Fibroblast of lung (primary cell): ENCODE results near the gene PAPLN. TPM values are rescaled to one million over a fixed set of nuclear protein-coding genes. Genes with fewer than 3 reads are reported as not detected.

Experiments
- DNase-seq, 2 donors: peaks; one replicate each; pipeline versions ENCODE4 v3.0.0 to v3.0.0-alpha.2; 2010; ENCODE audit warnings: low read depth in 2 of 2
- H2AFZ ChIP-seq: 2 replicates; pipeline ENCODE4 v1.5.1; 2012; ENCODE audit warnings: low read length, control low read depth, inconsistent platforms
- H3K27ac ChIP-seq: 2 replicates; pipeline ENCODE4 v1.5.1; 2011; ENCODE audit warnings: low read length, control low read depth; ENCODE audit not compliant: insufficient read depth
- H3K27me3 ChIP-seq: 2 replicates; pipeline ENCODE4 v1.5.1; 2011; ENCODE audit warnings: mild to moderate bottlenecking, low read length; ENCODE audit not compliant: control insufficient read depth, insufficient read depth
- H3K36me3 ChIP-seq: 2 replicates; pipeline ENCODE4 v1.5.1; 2011; ENCODE audit warnings: low read length; ENCODE audit not compliant: control insufficient read depth, insufficient read depth
- H3K4me1 ChIP-seq: 2 replicates; pipeline ENCODE4 v1.5.1; 2011; ENCODE audit warnings: low read length; ENCODE audit not compliant: control insufficient read depth, insufficient read depth; ENCODE audit errors: extremely low read depth
- H3K4me2 ChIP-seq: 2 replicates; pipeline ENCODE4 v1.5.1; 2011; ENCODE audit warnings: low read length, control low read depth; ENCODE audit not compliant: insufficient read depth; ENCODE audit errors: extremely low read depth
- H3K4me3 ChIP-seq, 4 experiments: fragments of 200-600 bp in 1 of 4; sonication (generic) in 1 of 4; replicated peaks in 1 of 4; 2 replicates each; pipeline ENCODE4 v1.5.1; 2011 to 2016; ENCODE audit warnings: low read length in 4 of 4, low read depth in 3 of 4, mild to moderate bottlenecking in 3 of 4, control low read depth in 2 of 4, inconsistent platforms in 1 of 4, mixed read lengths in 1 of 4; ENCODE audit not compliant: insufficient read depth in 1 of 4; ENCODE audit errors: control extremely low read depth in 1 of 4
- H3K79me2 ChIP-seq: 2 replicates; pipeline ENCODE4 v1.5.1; 2012; ENCODE audit warnings: mild to moderate bottlenecking, low read length, inconsistent platforms; ENCODE audit not compliant: control insufficient read depth, insufficient read depth
- H3K9ac ChIP-seq: 2 replicates; pipeline ENCODE4 v1.5.1; 2011; ENCODE audit warnings: mild to moderate bottlenecking, low read length, control low read depth; ENCODE audit not compliant: insufficient read depth
- H3K9me3 ChIP-seq: 2 replicates; pipeline ENCODE4 v1.5.1; 2012; ENCODE audit warnings: low read depth, low read length; ENCODE audit not compliant: control insufficient read depth, insufficient read depth
- H4K20me1 ChIP-seq: 2 replicates; pipeline ENCODE4 v1.5.1; 2011; ENCODE audit warnings: low read length; ENCODE audit not compliant: control insufficient read depth, insufficient read depth; ENCODE audit errors: extremely low read depth
- CTCF ChIP-seq, 2 donors: IDR thresholded peaks in 1 of 2; conservative IDR thresholded peaks in 1 of 2; 1 replicate in 1 of 2; 2 replicates in 1 of 2; pipeline ENCODE4 v1.5.1; 2011 to 2012; ENCODE audit warnings: low read length in 2 of 2, control low read depth in 1 of 2, inconsistent platforms in 1 of 2, low read depth in 1 of 2, mild to moderate bottlenecking in 1 of 2
- EZH2 ChIP-seq: IDR thresholded peaks from 2 replicates; pipeline ENCODE4 v1.5.1; 2012; ENCODE audit warnings: low read length, control low read depth, mild to moderate bottlenecking; ENCODE audit errors: missing control alignments
- polyA plus RNA-seq, 2 donors: library from polyadenylated mRNA; depleted of rRNA in 1 of 2; stranded (reverse) in 1 of 2; unstranded in 1 of 2; fragments of >200 nt; gene quantifications; 2 replicates each; pipeline ENCODE4 v1.2.1, GENCODE V29; 2011 to 2012; ENCODE audit warnings: missing spikeins in 1 of 2
- total RNA-seq: library from RNA; depleted of rRNA; stranded (reverse); fragments of >200 nt; gene quantifications from 2 replicates; pipeline ENCODE4 v1.2.1, GENCODE V29; 2014

The PAPLN gene
- total and polyA plus RNA-seq, 2 donors (not counting 1 experiment from before 2014, with no cell fraction given): 1.3 to 6.9 TPM

GRCh38 chr14:73323896-73324399, 86.6 kb downstream of the PAPLN start:
- no peak for TF ChIP-seq EZH2
- TF ChIP-seq CTCF (conservative IDR thresholded peaks at IDR 0.05 in 1 of 2, IDR thresholded peaks at IDR 0.05 in 1 of 2; ENCODE audit: low read depth in 1 of 2, low read length in 2 of 2): no peak
- H3K4me1 ChIP-seq: no peaks in the 10 kb centered on the region
- no peak overlapping the region for H3K4me2 ChIP-seq
- H4K20me1 ChIP-seq: no peaks in the 10 kb centered on the region
- H3K27ac ChIP-seq: no peak overlapping the region
- H3K9me3 ChIP-seq: no peaks in the 10 kb centered on the region
- no peak overlapping the region for H3K4me3 ChIP-seq
- H3K79me2 ChIP-seq: no peaks in the 10 kb centered on the region
- no peaks in the 10 kb centered on the region for H3K27me3 ChIP-seq
- no peak overlapping the region for H3K9ac ChIP-seq
- no peak for DNase-seq
- H2AFZ ChIP-seq: no peak overlapping the region
- H3K36me3 ChIP-seq: no peaks in the 10 kb centered on the region

Other genes starting within 250 kb of the PAPLN start
- gene ZFYVE1, start 210.4 kb upstream of the PAPLN start, total RNA-seq: 14.4 and 22.1 TPM in 2 replicates
- 14.9 and 18.8 TPM in 2 replicates for gene ZFYVE1, start 210.4 kb upstream of the PAPLN start, polyA plus RNA-seq
- 22.3 and 25.4 TPM in 2 replicates for gene RBM25, start 179.0 kb upstream of the PAPLN start, total RNA-seq
- gene RBM25, start 179.0 kb upstream of the PAPLN start, polyA plus RNA-seq: 38.0 and 42.5 TPM in 2 replicates
- 53.4 and 53.7 TPM in 2 replicates for gene PSEN1, start 101.0 kb upstream of the PAPLN start, total RNA-seq
- 21.2 and 22.0 TPM in 2 replicates for gene PSEN1, start 101.0 kb upstream of the PAPLN start, polyA plus RNA-seq
- gene NUMB, start 221.0 kb downstream of the PAPLN start, total RNA-seq: 21.3 and 36.0 TPM in 2 replicates
- gene NUMB, start 221.0 kb downstream of the PAPLN start, polyA plus RNA-seq: 107 and 151 TPM in 2 replicates